ENCODE results near the gene GALNT2. TPM values are rescaled to one million over a fixed set of nuclear protein-coding genes. Genes with fewer than 3 reads are reported as not detected.

GALNT2 gene
- total RNA-seq, 1 donor from 2014 or later: 66.8 TPM

- no peak for DNase-seq (ENCODE audit: low read depth)
Measured at GRCh38 chr1:230050973-230051735, 15.9 kb upstream of the GALNT2 start.

DNA sequence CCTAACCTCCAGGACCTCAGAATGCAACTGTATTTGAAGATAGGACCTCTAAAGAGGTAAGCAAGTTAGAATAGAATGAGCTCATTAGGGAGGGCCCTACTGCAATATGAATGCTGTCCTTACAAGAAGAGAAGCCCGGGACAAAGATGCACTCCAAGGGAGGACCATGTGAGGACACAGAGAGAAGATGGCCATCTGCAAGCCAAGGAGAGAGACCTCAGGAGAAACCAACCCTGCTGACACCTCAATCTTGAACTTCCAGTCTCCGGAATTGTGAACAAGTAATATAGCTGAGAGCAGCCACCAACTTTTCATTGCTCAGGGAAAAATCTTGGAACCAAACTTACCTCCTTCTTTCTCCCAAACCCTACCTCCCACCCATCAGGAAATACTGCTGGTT is 15.0 kb upstream of the GALNT2 start:
- no peak for DNase-seq (ENCODE audit: low read depth)

DNA sequence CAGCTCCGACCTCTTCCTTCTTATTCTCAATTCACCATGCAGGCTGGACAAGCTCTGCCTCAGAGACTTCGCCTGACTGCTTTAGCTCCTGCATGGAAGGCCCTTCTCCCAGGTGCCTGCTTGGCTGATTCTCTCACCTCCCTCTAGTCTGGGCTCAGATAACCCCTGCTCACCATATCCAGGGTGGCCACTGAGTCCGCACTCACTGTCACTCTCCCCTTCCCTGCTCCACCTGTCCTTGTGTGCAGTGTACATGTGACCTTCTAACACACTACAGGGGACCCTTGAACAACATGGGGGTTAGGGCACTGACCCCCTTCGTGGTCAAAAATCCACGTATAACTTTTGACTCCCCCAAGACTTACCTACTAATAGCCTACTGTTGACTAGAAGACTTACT is 14.4 kb upstream of the GALNT2 start:
- DNase-seq (ENCODE audit: low read depth): no peak

- no peak for DNase-seq (ENCODE audit: low read depth)
Measured at GRCh38 chr1:230054092-230054749, 12.8 kb upstream of the GALNT2 start.

GRCh38 chr1:230056098-230056497 is 10.9 kb upstream of the GALNT2 start:
- no peak for DNase-seq (ENCODE audit: low read depth)

GRCh38 chr1:230057100-230057499 is 9.9 kb upstream of the GALNT2 start:
- no peak for DNase-seq (ENCODE audit: low read depth)

DNA sequence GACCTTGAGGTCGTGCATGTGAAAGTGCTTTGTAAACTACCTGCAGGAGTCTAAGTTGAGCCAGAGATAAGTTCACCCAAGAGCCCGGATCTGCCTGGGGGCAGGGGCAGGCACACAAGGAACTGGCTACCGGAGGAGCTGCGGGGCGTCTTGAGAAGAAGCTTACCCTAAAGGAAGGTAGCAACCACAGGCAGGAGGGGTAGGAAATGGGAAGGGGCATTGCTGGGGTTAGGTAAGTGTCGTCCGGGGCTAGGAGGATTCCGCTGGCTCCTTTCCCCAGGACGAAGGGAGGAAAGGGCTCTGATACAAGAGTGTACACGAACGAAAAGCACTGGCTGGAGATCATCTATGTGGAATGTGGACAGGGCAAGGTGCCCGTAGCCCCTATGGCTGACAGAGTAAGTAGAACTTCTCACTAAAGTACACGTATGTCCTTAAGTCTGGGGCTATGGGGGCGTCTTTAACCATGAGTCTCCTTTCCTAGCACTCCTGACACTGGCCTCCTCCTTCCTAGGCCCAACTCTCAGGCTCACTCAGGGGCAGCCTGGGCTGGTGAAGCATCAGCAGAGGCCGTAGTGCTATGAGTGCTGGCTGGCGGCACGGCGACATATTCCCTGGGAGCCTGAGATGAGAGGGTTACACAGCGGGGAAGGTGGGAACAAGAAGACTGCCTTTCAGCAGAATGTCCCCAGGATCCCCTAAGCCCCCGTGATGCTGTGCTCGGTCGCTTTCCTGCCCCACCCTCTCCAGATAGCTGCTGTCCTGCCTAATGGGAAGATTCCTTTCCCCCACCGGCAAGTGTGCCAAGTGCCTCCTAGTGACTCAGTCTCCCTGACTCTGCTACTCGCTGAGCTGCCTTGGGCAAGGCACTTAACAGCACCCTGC is 9.1 kb upstream of the GALNT2 start:
- no peak for DNase-seq (ENCODE audit: low read depth)

GRCh38 chr1:230058626-230059025 is 8.4 kb upstream of the GALNT2 start:
- DNase-seq (ENCODE audit: low read depth): no peak

- DNase-seq (ENCODE audit: low read depth): no peak
Measured at GRCh38 chr1:230061801-230062200, 5.2 kb upstream of the GALNT2 start.

GRCh38 chr1:230062521-230062920 is 4.5 kb upstream of the GALNT2 start:
- DNase-seq (ENCODE audit: low read depth): no peak

DNA sequence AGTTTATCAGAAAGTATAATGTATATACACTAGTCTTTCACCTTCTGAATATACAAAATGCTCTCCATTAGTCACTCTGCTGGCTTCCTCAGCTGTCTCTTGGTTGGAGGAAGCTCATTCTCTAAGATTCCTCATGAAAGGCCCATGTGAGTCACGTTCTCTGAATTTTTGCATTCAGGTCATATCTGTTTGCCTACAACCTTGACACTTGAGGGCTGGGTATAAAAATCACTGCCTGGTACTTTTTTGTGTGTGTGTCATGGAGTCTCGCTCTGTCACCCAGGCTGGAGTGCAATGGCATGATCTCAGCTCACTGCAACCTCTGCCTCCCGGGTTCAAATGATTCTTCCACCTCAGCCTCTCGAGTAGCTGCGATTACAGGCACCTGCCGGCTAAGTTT is 2.8 kb upstream of the GALNT2 start:
- DNase-seq (ENCODE audit: low read depth): no peak

DNA sequence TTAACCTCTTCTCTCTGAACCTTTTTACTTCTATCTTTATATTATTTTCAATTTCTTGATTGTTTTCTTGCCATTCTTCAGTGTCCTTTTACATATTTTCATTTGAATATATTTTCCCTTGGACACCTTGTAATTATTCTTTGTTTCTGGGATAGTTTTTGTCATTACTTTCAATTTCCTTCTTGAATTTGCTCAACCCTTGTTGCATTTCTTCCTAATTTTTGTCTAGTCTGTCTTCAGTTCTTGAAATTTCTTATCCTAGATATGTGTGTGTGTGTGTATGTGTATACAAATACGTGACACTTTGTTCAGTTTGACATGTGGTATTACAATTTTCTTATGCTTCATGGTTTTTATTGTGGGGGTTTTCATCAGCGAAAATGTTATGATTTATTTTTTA is 1.9 kb upstream of the GALNT2 start:
- DNase-seq (ENCODE audit: low read depth): no peak

DNA sequence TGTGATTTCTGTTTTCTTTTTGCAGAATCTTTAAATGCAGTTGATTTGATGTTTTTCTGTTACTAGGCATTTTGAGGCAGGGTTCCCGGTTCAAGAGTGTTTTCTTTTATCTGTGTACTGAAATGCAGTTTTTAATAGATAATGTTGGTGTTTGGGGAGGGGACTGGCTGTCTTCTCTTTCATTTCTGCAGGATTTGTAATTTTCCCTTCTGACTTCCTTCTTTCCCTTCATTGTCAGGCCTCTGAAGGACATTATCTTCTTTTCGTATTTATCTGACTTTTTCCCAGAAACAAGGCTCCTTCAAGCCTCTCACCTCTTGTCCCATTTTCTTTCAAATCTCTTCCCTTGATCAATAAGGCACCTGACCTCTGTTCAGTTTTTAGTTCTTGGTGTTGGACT is 1.5 kb upstream of the GALNT2 start:
- DNase-seq (ENCODE audit: low read depth): no peak

GRCh38 chr1:230066031-230066430 is 1.0 kb upstream of the GALNT2 start:
- no peak for DNase-seq (ENCODE audit: low read depth)

DNA sequence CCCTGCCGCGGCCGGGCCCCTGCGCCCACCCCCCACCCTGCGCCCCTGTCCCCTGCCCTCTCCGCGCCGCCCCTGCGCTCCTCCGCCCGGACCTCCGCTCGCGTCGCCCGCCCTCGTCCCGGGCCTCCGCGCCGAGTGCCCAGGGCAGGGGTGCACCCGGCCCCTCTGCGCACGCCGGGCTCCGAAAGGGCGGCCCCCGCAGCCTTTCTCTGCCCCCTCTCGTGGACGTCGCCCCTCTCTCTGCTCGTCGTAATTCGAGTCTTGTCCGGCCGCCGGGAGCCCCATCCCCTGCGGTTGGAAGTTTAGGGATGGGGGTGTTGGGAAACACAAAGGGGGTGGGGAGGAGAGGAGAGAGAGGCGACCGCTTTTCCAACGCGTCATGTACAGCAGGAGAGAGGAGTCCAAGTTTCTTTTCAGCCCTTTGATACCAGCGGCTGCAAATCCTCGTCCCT is 407 bp downstream of the GALNT2 start:
- DNase-seq (ENCODE audit: low read depth): peak; percentile 55

DNA sequence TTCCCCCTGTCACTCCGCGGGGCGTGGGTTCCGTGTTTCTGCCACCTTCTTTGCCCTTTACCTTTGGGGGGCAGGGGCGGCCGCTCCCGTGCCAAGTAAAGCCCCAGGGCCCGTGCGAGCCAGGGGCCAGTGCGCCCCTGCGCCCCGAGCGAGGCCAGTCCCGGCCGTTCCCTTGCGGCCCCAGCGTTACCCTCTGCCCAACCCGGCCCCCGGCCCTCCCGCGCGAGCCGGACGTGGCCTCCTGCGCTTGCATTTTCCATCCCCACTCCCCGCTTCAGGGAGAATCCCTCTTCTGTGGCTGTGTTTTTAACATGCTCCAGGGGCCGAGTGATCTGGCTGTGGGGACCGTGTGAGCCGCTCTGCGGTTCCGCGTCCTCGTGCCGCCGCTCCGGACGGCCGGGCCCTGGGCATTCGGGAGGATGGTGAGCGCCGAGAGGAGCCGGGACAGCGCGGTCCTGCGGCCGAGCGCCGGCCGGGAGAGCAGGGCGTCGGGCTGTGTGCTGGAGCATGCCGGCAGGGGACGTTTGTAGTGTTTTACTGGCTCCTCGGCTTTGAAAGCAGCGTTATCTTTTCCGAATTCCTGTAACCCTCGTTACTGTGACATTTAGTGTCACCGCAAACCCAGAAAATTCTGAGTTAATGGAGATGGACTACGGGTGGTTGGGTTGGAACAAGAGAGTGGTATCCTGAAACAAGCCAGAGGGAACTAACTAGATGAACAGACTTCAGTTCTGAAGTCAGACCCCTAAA is 1.0 kb downstream of the GALNT2 start:
- peak; percentile 50 for DNase-seq (ENCODE audit: low read depth)

GRCh38 chr1:230068621-230068873 is 1.5 kb downstream of the GALNT2 start:
- DNase-seq (ENCODE audit: low read depth): no peak

DNA sequence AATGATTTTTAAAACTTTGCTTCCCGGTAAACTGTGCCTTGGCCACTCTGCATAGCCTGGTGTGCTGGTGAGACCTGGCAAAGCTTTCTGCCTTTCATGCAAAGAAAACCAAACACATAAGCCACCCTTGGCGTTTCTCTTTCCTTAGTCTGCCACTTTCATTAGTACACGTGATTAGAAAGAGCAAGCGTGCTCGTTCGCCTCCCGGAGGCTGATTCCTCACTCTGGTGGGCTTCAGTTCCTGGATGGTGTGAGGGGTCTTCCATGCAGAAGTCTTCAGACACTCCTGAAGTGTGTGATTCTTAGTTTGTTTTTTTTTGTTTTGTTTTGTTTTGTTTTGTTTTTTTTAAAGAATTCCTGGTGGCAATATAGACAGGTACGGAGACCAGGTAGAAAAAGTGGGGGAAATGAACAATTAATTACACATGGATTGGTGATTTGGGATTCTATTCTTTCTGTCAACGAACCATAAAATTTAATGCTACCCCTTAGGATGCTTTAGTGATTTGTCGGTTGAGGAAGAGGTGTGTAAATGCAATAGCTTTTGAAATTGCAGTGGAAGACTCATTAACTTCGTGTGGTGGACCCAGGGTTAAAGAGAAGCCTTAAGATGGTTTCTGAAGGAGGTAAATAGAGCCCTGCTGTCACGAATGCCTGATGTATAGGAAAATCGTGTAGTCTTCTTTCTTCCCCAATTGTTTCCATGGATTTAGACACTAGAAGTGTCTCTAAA is 2.1 kb downstream of the GALNT2 start:
- DNase-seq (ENCODE audit: low read depth): no peak

- no peak for DNase-seq (ENCODE audit: low read depth)
Measured at GRCh38 chr1:230069796-230070195, 2.8 kb downstream of the GALNT2 start.

GRCh38 chr1:230070321-230071208 is 3.5 kb downstream of the GALNT2 start:
- no peak for DNase-seq (ENCODE audit: low read depth)
